NOMO-1 treated with DMSO at 0.1 percent for 48 hours (cell line): ENCODE results near the gene TRMO.

Experiments used
- DNase-seq: peaks from one replicate; lab custom pipeline; 2025; ENCODE audit not compliant: unreplicated experiment; lab: John Stamatoyannopoulos, UW

Gene TRMO

GRCh38 chr9:97938081-97938644, 15.9 kb upstream of the TRMO start, which contains the start of gene HEMGN:
TSS of gene HEMGN (minus strand) at chr9:97938172. CDS start at chr9:97938136, 36 bp downstream.
- no peak for DNase-seq

- no peak for DNase-seq
Observed at GRCh38 chr9:97936998-97937397, 14.7 kb upstream of the TRMO start.

GRCh38 chr9:97935276-97935675, 13.0 kb upstream of the TRMO start:
- no peak for DNase-seq

GRCh38 chr9:97934321-97935115, 12.2 kb upstream of the TRMO start:
- no peak for DNase-seq

- no peak for DNase-seq
Observed at GRCh38 chr9:97933297-97933998, 11.1 kb upstream of the TRMO start.

- no peak for DNase-seq
Observed at GRCh38 chr9:97930972-97931371, 8.7 kb upstream of the TRMO start.

- DNase-seq: no peak
Observed at GRCh38 chr9:97928986-97929604, 6.8 kb upstream of the TRMO start.

GRCh38 chr9:97925497-97926334, 3.4 kb upstream of the TRMO start:
- DNase-seq: no peak

GRCh38 chr9:97924386-97924785, 2.1 kb upstream of the TRMO start:
- peak; percentile 94 for DNase-seq

- DNase-seq: peak; percentile 84
Observed at GRCh38 chr9:97923529-97924108, 1.3 kb upstream of the TRMO start.

GRCh38 chr9:97919217-97919813, 3.0 kb downstream of the TRMO start:
- DNase-seq: no peak

GRCh38 chr9:97918611-97919010, 3.7 kb downstream of the TRMO start:
- DNase-seq: no peak

- no peak for DNase-seq
Observed at GRCh38 chr9:97911970-97912369, 10.3 kb downstream of the TRMO start.

- DNase-seq: no peak
Observed at GRCh38 chr9:97911528-97911927, 10.8 kb downstream of the TRMO start.

- DNase-seq: no peak
Observed at GRCh38 chr9:97910357-97910756, 11.9 kb downstream of the TRMO start.

- peak; percentile 83 for DNase-seq
Observed at GRCh38 chr9:97908705-97909104, 13.6 kb downstream of the TRMO start.

GRCh38 chr9:97907632-97908031, 14.7 kb downstream of the TRMO start:
- DNase-seq: no peak

- no peak for DNase-seq
Observed at GRCh38 chr9:97907046-97907445, 15.3 kb downstream of the TRMO start.

GRCh38 chr9:97906236-97906831, 16.0 kb downstream of the TRMO start:
- DNase-seq: peak; percentile 89

- DNase-seq: no peak
Observed at GRCh38 chr9:97905228-97905627, 17.1 kb downstream of the TRMO start.
